GM23338 (cell line): ENCODE data around the gene SMTNL1.

Experiments used
- CREB1 ChIP-seq: fragments of 250-450 bp; sonication (Bioruptor Pico); IDR thresholded peaks from 2 replicates; pipeline ENCODE4 v1.5.0; 2020; ENCODE audit warnings: low read depth, mild to moderate bottlenecking, moderate library complexity
- CTCF ChIP-seq, 2 experiments: fragments of 200-600 bp in 1 of 2; sonication (generic) in 1 of 2; conservative IDR thresholded peaks; 2 replicates each; pipeline versions ENCODE4 v1.5.1 to v1.6.1; 2016 to 2017; ENCODE audit warnings: antibody characterized with exemption in 2 of 2, low read depth in 2 of 2, mild to moderate bottlenecking in 2 of 2, moderate library complexity in 1 of 2
- EZH2 ChIP-seq: fragments of 200-600 bp; sonication (generic); IDR thresholded peaks from one replicate; pipeline ENCODE4 v1.8.0; 2017; ENCODE audit warnings: antibody characterized with exemption, mild to moderate bottlenecking, low read depth; ENCODE audit not compliant: unreplicated experiment
- JUNB ChIP-seq: IDR thresholded peaks from one replicate; pipeline ENCODE4 v1.6.1; 2016; ENCODE audit warnings: antibody characterized with exemption; ENCODE audit not compliant: unreplicated experiment
- POLR2AphosphoS5 ChIP-seq: IDR thresholded peaks from 2 replicates; pipeline ENCODE4 v1.6.1; 2016; ENCODE audit warnings: antibody characterized with exemption, low read depth
- REST ChIP-seq: IDR thresholded peaks from one replicate; pipeline ENCODE4 v1.6.1; 2018; ENCODE audit warnings: antibody characterized with exemption; ENCODE audit not compliant: unreplicated experiment

GRCh38 chr11:57499413-57499982, 37.9 kb upstream of the SMTNL1 start:
- TF ChIP-seq CTCF (conservative IDR thresholded peaks at IDR 0.05; ENCODE audit: low read depth in 2 of 2), result no peak
- TF ChIP-seq POLR2AphosphoS5, result peak; percentile 74
- no peak for TF ChIP-seq REST
- TF ChIP-seq EZH2, result no peak
- no peak for TF ChIP-seq JUNB
- no peak for TF ChIP-seq CREB1
